Fibroblast of lung (primary cell): ENCODE results near the gene ELMO1.

Source experiments
- CTCF ChIP-seq, 2 donors: IDR thresholded peaks in 1 of 2; conservative IDR thresholded peaks in 1 of 2; 1 replicate in 1 of 2; 2 replicates in 1 of 2; pipeline ENCODE4 v1.5.1; 2011 to 2012; ENCODE audit warnings: low read length in 2 of 2, control low read depth in 1 of 2, inconsistent platforms in 1 of 2, low read depth in 1 of 2, mild to moderate bottlenecking in 1 of 2
- EZH2 ChIP-seq: IDR thresholded peaks from 2 replicates; pipeline ENCODE4 v1.5.1; 2012; ENCODE audit warnings: low read length, control low read depth, mild to moderate bottlenecking; ENCODE audit errors: missing control alignments

DNA sequence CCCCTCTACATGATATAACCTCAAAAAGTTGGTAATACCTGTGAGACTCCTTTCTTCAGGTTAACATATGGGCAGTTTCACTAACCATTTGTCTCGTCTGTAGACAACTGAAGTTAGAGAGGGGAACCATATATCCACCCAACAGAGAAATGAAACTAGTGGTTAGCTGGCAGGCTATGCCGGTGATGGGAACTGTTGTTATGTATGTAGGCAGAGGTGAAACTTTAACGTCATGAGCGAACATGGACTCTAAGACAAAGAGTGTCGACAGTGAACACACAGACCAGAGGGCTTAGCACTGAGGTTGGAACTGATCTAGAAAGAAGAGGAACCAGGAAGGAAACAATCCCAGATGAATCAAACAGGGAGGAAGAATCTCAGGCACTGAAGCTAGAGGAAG is 112.4 kb downstream of the ELMO1 start:
- no peak for TF ChIP-seq CTCF (conservative IDR thresholded peaks at IDR 0.05 in 1 of 2, IDR thresholded peaks at IDR 0.05 in 1 of 2; ENCODE audit: low read depth in 1 of 2, low read length in 2 of 2)
- TF ChIP-seq EZH2, result no peak
